ENCODE data around the gene ADM.

ADM gene

GRCh38 chr11:10318527-10318802 lies 13.6 kb downstream of the ADM start:
- DNase-seq (ENCODE audit: low read depth) = no peak
- no peak for TF ChIP-seq CTCF (IDR thresholded peaks at IDR 0.05; ENCODE audit: low read length, missing control alignments)
- H3K4me3 ChIP-seq (replicated peaks; ENCODE audit: low read depth, low read length) = no peak overlapping the region

GRCh38 chr11:10319702-10320558 lies 15.1 kb downstream of the ADM start:
- DNase-seq (ENCODE audit: low read depth) = no peak
- no peak overlapping the region for H3K4me3 ChIP-seq (replicated peaks; ENCODE audit: low read depth, low read length)
- TF ChIP-seq CTCF (IDR thresholded peaks at IDR 0.05; ENCODE audit: low read length, missing control alignments) = no peak

- no peak for TF ChIP-seq CTCF (IDR thresholded peaks at IDR 0.05; ENCODE audit: low read length, missing control alignments)
- H3K4me3 ChIP-seq (replicated peaks; ENCODE audit: low read depth, low read length) = no peak overlapping the region
- no peak for DNase-seq (ENCODE audit: low read depth)
Observed at GRCh38 chr11:10320736-10321465, 16.0 kb downstream of the ADM start.

GRCh38 chr11:10322401-10322800 lies 17.5 kb downstream of the ADM start:
- peak; percentile 14 for DNase-seq (ENCODE audit: low read depth)
- H3K4me3 ChIP-seq (replicated peaks; ENCODE audit: low read depth, low read length) = no peak overlapping the region

GRCh38 chr11:10322830-10323792 lies 18.2 kb downstream of the ADM start:
- no peak overlapping the region for H3K4me3 ChIP-seq (replicated peaks; ENCODE audit: low read depth, low read length)
- peak; percentile 91 for DNase-seq (ENCODE audit: low read depth)
- peak; percentile 37 for TF ChIP-seq CTCF (IDR thresholded peaks at IDR 0.05; ENCODE audit: low read length, missing control alignments)

More at GRCh38 chr11:10322401-10322800, 17.5 kb downstream of the ADM start:
- no peak for TF ChIP-seq CTCF (IDR thresholded peaks at IDR 0.05; ENCODE audit: low read length, missing control alignments)

GRCh38 chr11:10323793-10324170 lies 18.9 kb downstream of the ADM start:
- no peak for TF ChIP-seq CTCF (IDR thresholded peaks at IDR 0.05; ENCODE audit: low read length, missing control alignments)
- H3K4me3 ChIP-seq (replicated peaks; ENCODE audit: low read depth, low read length) = no peak overlapping the region
- peak; percentile 55 for DNase-seq (ENCODE audit: low read depth)

Measured in fibroblast of pulmonary artery (primary cell).